NT2/D1 (cell line): ENCODE data around the gene SFRP2.

Experiments
- DNase-seq: peaks from one replicate; pipeline ENCODE4 v3.0.0-alpha.2; 2011; ENCODE audit warnings: low read depth, low spot score
- H3K27me3 ChIP-seq: 2 replicates; pipeline ENCODE4 v1.6.0; 2011; ENCODE audit warnings: mild to moderate bottlenecking; ENCODE audit not compliant: insufficient read length, insufficient read depth
- H3K36me3 ChIP-seq: 2 replicates; pipeline ENCODE4 v1.6.1; 2011; ENCODE audit warnings: mild to moderate bottlenecking, low read length, mixed read lengths; ENCODE audit not compliant: insufficient read depth, insufficient read length
- H3K4me1 ChIP-seq: 2 replicates; pipeline ENCODE4 v1.5.1; 2011; ENCODE audit not compliant: insufficient read depth, insufficient read length
- H3K4me3 ChIP-seq: 2 replicates; pipeline ENCODE4 v1.5.1; 2011; ENCODE audit warnings: low read depth; ENCODE audit not compliant: insufficient read length
- H3K9ac ChIP-seq: 2 replicates; pipeline ENCODE4 v1.6.0; 2011; ENCODE audit warnings: low read depth; ENCODE audit not compliant: insufficient read length
- H3K9me3 ChIP-seq: 2 replicates; pipeline ENCODE4 v1.5.1; 2011; ENCODE audit warnings: mild to moderate bottlenecking, low read length; ENCODE audit not compliant: insufficient read depth
- SUZ12 ChIP-seq: IDR thresholded peaks from 2 replicates; pipeline ENCODE4 v1.6.1; 2011; ENCODE audit not compliant: insufficient read length, insufficient read depth; ENCODE audit errors: extremely low read depth
- YY1 ChIP-seq: IDR thresholded peaks from 2 replicates; pipeline ENCODE4 v1.6.1; 2011; ENCODE audit not compliant: insufficient read length, insufficient read depth
- ZNF274 ChIP-seq: IDR thresholded peaks from 2 replicates; pipeline ENCODE4 v1.6.1; 2011; ENCODE audit warnings: mild to moderate bottlenecking, low read depth, low read length

SFRP2 gene

DNA sequence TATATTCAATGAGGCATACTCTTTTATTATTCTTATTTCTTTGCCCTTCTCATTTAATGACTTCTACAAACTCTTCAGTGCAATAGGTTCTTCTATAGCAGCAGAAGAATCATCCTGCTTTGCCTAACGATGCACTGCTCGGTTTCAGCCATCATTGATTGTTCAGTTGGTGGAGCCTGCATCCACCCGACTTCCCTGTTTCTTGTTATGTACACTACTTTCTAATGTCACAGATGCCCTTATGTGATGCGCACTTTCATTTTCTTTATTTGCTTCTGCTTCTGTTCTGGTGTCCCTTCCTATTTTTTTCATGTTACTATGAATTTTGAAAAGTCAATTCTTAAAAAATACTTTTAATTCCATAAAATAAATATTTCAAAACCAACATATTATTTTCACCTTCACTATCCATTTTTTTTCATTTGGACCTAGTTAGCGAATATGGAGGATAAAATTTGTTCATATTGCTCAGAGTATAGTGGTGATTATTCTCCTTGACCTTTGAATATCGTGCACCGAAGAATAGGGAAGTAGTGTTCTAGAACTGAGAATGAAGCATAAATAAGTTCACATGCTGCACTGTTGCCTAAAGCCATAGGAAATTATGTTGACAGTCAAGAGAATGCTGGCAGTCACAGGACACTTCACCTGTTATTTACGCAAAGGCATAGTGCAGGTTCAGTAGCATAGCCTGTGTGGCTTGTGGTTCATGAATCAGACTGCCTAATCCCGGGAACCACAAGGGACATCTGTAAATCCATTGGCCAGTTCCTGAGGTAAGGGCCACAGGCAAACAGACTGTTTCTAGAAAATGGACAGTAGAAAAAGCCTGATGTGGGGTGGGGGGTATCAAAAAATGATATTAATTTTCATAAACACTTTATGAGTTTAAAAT lies 21.3 kb upstream of the SFRP2 start:
- Histone ChIP-seq H3K4me1 (no peaks in the 10 kb centered on the region), H3K36me3 (no peaks in the 10 kb centered on the region), H3K27me3 (no peaks in the 10 kb centered on the region), H3K9ac (no peak overlapping the region), H3K4me3 (no peak overlapping the region), H3K9me3 (no peaks in the 10 kb centered on the region; the same call in 1 of the 2 replicates)
- no peak for TF ChIP-seq ZNF274
- TF ChIP-seq SUZ12 = no peak
- TF ChIP-seq YY1 = no peak
- no peak for DNase-seq

DNA sequence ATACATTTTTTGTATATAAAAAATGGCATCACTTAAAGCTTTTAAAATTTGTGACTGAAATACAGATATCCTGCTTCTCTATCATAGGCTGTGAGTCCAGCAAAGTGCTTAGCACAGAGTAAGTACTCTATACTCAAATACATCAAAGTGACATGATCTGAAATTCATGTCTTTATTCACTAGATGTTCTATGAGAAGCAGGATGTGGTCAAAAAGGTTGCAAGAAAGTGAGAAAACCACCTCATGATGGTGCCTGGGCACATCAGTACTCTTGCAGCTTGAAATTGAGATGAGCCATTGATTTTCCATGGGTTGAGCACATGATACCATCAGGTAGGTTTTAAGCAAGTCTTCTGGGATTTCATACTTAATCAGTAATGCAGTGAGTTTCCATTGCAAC lies 20.4 kb upstream of the SFRP2 start:
- Histone ChIP-seq H3K9me3 (no peaks in the 10 kb centered on the region; the same call in 1 of the 2 replicates), H3K9ac (no peak overlapping the region), H3K4me3 (no peak overlapping the region), H3K4me1 (no peaks in the 10 kb centered on the region), H3K36me3 (no peaks in the 10 kb centered on the region), H3K27me3 (no peaks in the 10 kb centered on the region)
- DNase-seq = no peak
- TF ChIP-seq ZNF274 (no peak), SUZ12 (no peak), YY1 (no peak)

DNA sequence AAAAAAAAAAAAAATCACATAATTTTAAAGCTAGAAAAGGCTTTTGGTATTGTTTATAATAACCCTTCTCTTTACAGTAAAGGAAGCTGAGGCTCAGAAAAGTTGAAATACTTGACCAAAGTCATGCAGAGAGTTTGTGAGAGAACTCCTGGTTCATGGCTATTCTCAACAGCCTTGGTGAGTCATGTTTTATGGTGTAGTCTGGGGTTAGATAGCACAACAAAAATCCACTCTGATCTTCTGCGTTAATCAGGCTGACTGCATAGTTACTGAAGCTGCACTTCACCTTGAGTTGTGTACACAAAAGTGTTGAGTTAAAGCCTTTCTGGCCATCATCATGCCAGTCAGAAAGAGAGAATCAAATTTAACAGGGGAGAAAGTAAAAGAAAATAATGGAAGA lies 19.3 kb upstream of the SFRP2 start:
- DNase-seq = no peak

DNA sequence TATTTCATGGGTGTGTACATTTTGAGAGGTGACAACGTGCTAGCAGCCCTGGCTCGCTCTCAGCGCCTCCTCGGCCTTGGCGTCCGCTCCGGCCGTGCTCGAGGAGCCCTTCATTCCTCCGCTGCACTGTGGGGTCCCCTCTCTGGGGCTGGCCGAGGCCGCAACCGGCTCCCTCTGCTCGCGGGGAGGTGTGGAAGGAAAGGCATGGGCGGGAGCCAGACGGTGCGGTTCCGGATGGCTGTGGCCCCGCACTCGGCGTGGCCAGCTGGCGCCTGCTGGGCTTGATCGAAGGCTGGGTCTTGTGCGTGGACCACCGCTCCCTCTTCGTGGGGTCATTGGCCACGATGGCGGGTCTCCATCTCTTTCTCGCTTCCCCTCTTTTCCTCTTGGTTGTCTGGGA lies 17.2 kb upstream of the SFRP2 start:
- Histone ChIP-seq H3K9me3 (no peaks in the 10 kb centered on the region; the same call in 1 of the 2 replicates), H3K27me3 (no peaks in the 10 kb centered on the region), H3K9ac (no peak overlapping the region), H3K4me1 (no peaks in the 10 kb centered on the region), H3K36me3 (no peaks in the 10 kb centered on the region), H3K4me3 (no peak overlapping the region)
- DNase-seq = no peak
- TF ChIP-seq YY1 (no peak), SUZ12 (no peak), ZNF274 (no peak)

More for the DNA sequence above, 19.3 kb upstream of the SFRP2 start:
- Histone ChIP-seq H3K9me3 (no peaks in the 10 kb centered on the region; the same call in 1 of the 2 replicates), H3K36me3 (no peaks in the 10 kb centered on the region), H3K4me3 (no peak overlapping the region), H3K9ac (no peak overlapping the region), H3K27me3 (no peaks in the 10 kb centered on the region), H3K4me1 (no peaks in the 10 kb centered on the region)
- TF ChIP-seq ZNF274 (no peak), YY1 (no peak), SUZ12 (no peak)

DNA sequence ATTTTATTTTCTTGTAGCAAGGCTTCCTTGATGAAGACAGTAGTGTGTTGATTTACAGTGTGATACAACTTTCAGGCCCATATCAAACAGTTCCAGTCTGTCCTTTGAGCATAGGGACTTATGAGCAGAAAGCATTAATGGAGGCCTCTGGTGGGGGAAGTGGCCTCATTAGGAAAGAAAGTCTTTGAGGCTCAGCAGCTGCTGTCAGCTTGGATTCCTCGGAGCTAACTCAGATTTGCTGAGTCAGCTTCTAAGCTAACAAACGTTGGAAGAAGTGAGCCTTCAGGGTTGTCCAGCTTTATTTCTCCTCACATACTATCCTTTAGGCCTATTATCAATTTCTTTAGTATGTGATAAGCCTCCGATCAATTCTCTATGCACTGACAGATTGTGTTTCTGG lies 15.8 kb upstream of the SFRP2 start:
- Histone ChIP-seq H3K4me1 (no peaks in the 10 kb centered on the region), H3K4me3 (no peak overlapping the region), H3K9ac (no peak overlapping the region), H3K9me3 (no peaks in the 10 kb centered on the region; the same call in 1 of the 2 replicates), H3K36me3 (no peaks in the 10 kb centered on the region), H3K27me3 (no peaks in the 10 kb centered on the region)
- TF ChIP-seq SUZ12 (no peak), YY1 (no peak), ZNF274 (no peak)
- no peak for DNase-seq

DNA sequence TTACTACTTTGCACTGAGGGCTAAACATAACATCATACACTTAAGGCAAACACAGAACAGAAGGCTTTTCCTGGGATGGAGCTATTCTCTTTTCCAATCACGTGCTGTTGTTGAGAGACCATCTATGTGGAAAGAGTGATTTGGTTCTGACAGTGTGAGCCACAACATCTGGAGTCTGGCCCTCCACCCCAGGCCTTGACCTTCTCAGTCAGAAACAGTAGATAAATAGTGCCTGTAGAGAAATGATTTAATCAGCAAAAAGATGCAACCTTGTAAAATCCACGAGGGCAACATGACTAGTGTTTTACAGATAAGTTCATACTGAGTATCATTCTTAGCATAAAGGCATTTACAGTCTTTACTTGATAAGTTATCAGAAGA lies 10.8 kb upstream of the SFRP2 start:
- Histone ChIP-seq H3K4me3 (no peak overlapping the region), H3K9ac (no peak overlapping the region), H3K27me3 (no peaks in the 10 kb centered on the region), H3K4me1 (no peaks in the 10 kb centered on the region), H3K36me3 (no peaks in the 10 kb centered on the region), H3K9me3 (no peaks in the 10 kb centered on the region)
- DNase-seq = no peak
- TF ChIP-seq YY1 (no peak), SUZ12 (no peak), ZNF274 (no peak)

DNA sequence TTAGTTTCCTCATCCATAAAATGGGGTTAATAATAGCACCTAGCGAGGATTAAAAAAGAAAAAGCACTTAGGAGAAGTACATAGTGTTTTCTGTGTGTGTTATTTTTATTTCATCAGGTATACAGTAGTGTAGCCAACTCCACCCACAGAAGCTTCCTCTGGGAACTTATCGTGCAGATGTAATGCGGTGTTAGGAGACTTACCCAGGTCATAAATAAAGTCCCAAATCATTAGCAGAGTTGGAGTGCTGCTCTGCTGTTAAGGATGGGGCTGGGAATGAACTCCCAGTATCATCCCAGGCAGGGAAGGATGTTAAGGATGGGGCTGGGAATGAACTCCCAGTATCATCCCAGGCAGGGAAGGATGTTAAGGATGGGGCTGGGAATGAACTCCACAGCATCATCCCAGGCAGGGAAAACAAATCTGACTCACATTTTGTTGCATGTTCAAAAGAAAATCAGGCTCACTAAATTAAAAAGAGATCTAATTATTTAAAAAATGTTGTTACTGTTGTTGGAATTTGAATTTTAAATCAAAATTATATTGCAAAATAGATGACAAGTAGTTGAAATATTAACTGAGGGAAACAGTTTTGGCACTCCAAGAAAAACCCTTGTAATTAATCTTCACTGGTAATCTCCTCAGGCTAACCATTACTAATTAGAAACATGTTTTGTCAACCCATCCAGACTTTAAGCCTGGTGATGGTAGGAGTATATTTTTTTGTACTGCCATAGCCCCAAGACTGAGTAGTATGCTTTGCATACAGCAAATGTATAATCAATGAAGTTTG lies 10.2 kb upstream of the SFRP2 start:
- Histone ChIP-seq H3K4me1 (no peaks in the 10 kb centered on the region), H3K4me3 (no peak overlapping the region), H3K27me3 (no peaks in the 10 kb centered on the region), H3K9ac (no peak overlapping the region), H3K36me3 (no peaks in the 10 kb centered on the region), H3K9me3 (no peaks in the 10 kb centered on the region)
- no peak for DNase-seq
- TF ChIP-seq YY1 = no peak
- no peak for TF ChIP-seq ZNF274
- TF ChIP-seq SUZ12 = no peak
